GM21619 (cell line): Measurements from ENCODE around the gene DYNLT1.
"Not testable (repeated sequence)": the region's sequence is repeated elsewhere in the genome, so short reads cannot be mapped to it uniquely, and the experiment has no call there.

Experiments
- ATAC-seq: cut with Tn5 transposase; IDR thresholded peaks from one replicate; pipeline ENCODE4 v1.9.1; 2021; ENCODE audit not compliant: unreplicated experiment

Gene DYNLT1

DNA sequence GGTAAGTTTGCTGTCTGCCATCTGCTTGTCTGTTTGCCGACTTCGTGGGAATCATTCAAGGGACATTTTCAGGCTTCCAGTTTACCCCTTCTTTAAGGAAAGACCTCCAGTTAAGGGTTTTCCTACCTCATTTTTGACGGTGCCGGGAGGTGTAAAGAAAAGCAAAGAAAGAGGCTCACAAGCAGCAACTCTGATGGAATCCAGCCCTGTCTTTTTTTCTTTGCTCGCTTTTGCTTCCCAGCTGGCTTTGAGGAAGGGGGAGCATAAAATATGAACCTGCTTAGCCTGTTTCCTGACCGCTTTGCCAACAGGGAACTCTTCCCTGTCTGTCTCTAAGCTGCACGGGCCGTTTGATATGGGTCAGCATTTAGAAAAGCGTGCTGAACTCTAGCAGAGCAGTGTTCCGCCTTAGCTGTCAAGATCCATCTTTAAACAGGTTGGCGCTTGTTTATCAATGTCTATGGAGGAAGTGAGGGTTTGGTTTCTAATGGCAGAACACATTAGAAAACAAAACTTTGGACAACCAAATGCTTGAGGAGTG lies 19.2 kb upstream of the DYNLT1 start:
- ATAC-seq: no peak

DNA sequence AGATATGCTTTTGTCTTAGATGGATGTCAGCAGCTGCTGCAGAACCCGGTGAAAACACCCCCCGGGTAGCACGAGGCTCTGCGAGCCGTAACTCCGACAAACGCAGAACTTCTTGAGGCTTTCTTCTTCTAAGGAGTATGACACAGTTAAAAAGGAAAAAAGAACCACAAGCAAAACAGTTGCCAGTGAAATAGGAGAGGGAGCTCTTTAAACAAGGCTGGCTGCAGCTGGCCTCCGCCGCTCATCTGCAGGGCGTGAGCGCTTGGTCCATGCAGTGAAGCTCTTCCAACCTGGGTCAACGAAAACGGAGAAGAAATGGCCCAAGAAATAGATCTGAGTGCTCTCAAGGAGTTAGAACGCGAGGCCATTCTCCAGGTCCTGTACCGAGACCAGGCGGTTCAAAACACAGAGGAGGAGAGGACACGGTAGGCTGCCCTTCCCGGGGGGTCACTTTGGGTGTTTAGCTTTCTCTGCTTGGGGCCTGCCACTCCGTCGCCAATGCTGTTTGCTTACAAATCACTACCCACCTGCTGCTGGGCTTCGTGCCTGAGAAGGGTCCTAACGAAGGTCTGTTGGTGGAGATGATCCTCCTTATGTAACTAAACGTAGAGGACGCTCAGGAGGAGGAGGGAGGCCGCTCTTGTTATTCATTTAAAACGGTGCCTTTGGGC lies 18.5 kb upstream of the DYNLT1 start:
- ATAC-seq: no peak

DNA sequence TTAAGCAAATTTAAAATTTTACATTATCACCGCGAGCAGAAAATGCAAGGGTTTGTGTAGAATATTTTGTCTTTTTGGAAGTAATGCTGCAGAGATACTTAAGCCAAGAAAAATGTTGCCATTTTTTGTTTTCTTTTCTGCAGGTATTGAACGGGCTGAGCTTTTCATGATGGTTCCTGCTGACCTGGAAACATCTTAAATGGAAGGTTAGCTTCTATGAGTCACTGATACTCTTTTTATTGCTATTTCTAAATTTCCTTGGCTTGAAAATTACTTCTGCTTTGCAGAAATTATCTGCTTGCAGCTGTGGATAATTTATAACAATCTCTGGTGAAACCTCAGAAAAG lies 18.0 kb upstream of the DYNLT1 start:
- ATAC-seq: no peak

DNA sequence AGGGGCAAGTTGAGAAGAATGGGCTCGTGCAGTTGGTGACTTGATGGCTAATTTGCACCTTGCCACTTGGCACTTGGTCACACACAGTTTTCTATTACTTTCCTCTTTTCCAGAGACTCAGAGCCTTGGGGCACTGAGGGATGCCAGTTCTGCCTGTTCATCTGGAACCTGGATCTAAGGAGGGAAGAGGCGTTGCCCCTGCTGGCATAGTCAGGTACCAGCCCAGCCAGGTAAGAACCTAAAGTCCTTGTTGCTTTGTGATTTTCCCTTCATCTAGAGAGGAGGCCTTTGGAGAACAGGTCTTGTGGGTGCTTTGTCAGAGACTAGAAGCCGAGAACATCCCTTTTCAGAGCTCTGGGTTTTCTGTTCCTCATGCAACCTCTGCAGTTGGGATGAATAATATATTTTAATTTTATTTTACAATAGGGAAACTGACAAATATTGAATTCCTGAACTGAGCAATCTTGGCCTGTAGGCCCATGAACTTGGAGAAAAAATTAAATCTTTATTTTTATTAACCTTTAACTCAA lies 16.7 kb upstream of the DYNLT1 start:
- ATAC-seq: no peak

DNA sequence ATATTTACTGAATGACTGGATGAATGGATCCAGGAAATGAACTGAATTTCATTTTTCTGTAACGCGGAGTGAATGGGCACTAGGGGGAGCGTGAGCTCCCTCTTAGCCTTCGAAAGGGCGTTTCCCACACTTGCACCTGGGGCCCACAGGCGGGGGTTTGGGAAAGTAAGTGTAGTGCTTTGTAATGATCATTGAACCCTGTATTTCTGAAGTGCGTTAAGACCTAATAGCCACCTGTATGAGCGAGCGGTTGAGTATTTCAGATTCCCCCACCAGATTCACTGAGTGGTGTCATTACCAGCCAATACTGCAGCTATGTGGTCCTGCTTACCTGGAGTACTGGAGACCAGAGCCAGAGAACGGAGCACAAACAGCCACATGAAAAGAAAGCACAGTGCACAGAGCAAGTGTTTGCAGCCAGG lies 15.8 kb upstream of the DYNLT1 start:
- ATAC-seq: no peak

DNA sequence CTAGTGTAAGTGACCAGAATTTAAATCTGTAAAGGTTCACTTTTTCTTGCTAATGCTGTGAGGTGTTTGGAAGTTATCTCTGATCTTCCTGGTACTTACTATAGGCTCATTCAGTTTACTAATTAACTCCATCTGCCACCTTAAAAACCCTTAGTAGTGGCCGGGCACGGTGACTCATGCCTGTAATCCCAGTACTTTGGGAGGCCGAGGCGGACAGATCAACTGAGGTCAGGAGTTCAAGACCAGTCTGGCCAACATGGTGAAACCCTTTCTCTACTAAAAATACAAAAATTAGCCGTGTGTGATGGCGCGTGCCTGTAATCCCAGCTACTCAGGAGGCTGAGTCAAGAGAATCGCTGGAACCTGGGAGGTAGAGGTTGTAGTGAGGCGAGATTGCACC lies 12.4 kb upstream of the DYNLT1 start:
- ATAC-seq: not testable (repeated sequence)

DNA sequence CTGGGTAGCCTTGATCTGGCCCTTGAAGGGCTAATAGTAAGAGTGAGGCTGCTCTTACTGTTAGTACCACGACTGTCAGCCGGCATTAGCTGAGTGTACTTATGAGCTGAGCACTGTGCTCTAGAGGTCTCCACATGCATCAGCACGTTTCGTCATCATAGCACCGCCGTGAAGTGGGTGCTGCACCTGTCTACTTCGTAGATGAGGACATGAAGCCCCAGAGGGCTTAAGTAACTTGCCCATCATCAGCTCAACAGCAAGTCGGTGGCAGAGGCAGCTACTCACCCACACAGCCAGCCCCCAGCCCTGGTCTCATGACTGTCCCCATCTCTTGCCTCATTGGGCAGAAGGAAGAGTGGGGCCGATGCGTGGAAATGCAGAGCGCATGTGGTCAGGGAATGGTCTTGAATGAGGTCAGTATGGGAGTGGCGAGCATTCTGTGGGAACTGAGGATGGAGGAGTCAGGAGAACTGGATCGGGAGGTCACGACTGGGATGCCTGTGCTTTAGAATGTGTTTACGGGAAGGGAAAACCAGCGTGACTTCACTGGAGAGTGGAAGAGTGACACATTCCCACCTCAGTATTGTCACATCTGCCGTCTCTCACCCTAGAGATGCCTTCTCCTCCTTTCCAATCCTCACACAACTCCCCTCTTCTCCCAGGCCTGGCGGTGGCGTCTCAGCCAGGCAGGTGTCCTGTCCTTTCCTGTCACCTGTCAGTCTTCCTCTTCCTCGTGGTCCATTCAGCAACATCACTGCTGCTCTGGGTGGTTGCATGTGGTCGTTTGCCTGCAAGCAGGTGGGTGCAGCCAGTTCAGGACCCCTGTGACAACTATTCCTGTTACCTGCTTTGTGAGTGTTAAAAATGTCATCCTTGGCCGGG lies 11.3 kb upstream of the DYNLT1 start:
- no peak for ATAC-seq

DNA sequence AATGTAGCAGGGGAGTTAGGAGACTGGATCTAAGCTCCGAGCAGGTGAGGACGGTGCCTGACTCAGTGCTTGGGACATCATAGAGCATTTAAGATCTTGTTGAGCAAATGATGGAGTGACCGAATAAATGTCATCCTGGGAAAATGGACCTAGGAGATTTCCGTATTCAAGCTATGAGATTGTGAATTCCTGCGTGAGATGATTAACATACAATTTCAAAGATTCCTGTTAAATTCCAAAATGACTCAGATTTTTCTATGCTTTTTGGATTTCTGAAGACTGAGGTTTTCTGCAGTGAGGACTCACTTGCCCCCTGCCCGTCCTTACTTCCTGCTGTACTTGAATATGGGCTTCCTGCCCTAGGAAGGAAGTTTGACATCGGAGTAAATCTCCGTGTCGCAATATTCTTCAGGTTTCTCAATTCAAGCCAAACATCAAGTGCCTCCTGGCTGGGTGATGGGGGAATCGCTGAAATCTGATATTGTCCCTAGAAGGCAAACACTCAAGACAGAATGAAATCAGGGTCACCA lies 10.5 kb upstream of the DYNLT1 start:
- ATAC-seq: no peak

DNA sequence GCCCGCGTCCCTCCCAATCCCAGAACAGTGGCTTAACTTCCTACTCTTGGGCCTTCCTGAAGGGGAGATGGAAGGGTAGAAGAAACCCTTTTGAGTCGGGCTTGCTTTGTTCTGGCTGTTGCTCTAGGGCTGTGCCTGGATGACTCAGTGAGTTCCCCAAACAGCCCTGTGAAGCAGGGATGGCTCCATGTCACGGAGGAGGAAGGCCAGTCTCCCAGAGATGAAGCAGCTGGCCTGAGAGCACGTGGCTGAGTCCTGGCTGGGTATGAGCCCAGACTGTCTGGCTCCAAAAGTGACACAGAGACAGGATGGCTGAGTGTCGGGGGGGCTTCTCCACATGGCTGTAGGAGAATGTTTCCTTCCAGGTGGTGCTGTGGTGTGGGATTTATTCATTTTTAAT lies 10.0 kb upstream of the DYNLT1 start:
- no peak for ATAC-seq

DNA sequence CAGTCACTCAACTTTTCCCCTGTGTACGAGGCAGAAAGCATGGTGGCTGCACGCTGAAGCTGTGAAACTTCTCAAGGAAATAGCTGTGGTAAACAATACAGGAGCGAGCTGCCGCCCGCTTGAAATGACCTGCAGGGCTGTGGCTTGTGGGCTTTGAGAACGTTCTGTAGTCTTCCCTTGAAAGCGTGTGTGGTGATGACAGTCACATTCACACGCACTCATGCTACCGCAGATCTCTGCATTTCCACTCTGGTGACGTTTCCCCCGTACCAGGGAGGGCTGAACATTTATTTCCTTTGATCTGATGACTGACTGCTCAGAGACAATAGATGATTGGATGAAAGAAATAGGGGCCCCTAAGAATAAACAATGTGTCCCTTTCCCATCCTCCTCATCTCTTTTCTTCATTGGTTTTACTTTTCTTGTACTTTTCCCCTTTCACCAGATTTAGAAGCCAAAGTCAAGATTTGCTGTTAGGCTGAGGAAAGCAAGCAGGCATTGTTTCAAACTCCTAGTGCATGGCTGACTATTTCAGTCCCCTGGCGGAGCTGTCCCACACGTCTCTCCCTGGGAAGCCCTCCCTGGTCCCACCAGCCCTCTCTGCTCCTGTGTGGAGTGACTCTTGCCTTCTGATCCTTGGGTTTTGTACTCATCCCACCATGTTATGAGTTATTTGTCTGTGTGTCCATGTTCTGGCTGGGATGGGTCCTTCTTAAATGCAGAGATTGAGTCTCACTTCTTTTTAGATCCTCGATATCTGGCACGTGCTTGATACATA lies 9.2 kb upstream of the DYNLT1 start:
- ATAC-seq: peak; percentile 43

DNA sequence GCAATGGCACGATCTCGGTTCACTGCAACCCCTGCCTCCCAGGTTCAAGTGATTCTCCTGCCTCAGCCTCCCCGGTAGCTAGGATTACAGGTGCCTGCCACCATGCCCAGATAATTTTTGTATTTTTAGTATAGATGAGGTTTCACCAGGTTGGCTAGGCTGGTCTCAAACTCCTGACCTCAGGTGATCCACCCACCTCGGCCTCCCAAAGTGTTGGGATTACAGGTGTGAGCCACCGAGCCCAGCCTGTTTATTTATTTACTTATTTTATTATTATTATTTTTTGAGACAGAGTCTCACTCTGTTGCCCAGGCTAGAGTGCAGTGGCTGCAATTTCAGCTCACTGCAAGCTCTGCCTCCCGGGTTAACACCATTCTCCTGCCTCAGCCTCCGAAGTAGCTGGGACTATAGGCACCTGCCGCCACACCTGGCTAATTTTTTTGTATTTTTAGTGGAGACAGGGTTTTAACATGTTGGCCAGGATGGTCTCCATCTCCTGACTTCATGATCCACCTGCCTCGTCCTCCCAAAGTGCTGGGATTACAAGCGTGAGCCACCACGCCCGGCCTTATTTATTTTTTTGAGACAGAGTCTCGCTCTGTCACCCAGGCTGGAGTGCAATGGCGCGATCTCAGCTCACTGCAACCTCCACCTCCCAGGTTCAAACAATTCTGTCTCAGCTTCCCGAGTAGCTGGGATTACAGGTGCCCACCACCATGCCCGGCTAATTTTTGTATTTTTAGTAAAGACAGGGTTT lies 7.6 kb upstream of the DYNLT1 start:
- not testable (repeated sequence) for ATAC-seq

DNA sequence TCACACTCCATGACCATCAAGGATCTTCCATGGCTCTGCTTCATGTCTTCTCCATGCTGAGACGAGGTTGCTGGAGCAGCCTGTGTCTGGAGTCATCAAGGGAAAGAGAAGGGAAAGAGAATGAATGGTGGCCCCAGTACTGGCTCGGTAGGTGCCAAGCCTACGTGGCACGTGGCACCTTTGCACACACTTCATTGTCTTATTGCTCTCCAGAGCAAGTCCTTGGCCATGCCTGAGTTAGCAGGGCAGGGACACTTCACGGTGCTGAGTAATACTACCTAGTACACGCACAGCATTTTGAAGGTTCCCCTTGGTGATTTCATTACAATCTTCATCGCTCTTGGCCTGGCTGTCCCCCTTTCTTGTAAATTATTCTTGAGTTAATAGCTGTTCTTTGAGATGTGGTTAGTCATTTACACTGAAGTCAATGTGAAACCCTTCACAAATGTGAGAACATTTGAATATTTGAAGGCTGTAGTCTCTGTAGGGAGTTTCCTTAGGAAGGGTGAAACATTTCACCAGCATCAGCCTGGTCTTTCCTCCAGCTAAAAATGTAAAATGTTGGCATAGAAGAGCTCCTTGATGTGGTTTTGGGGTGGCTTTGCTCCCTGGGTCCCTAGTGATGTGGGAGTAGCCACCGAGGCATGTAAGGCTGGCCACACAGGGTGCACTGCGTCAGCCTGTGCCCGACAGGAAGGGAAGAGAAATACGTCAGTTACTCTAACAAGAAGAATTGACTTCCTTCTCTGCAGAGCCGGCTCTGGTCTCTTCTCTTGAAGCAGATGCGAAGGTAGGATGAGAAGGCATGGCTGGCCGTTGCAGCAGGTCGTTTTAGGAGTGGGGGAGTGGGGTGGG lies 5.0 kb upstream of the DYNLT1 start, which contains the start of gene SYTL3:
TSS of gene SYTL3 (plus strand) at position 766 of the 855 bp plus-strand sequence. CDS start 13,215 bp downstream, outside the sequence.
- ATAC-seq: peak; percentile 41

DNA sequence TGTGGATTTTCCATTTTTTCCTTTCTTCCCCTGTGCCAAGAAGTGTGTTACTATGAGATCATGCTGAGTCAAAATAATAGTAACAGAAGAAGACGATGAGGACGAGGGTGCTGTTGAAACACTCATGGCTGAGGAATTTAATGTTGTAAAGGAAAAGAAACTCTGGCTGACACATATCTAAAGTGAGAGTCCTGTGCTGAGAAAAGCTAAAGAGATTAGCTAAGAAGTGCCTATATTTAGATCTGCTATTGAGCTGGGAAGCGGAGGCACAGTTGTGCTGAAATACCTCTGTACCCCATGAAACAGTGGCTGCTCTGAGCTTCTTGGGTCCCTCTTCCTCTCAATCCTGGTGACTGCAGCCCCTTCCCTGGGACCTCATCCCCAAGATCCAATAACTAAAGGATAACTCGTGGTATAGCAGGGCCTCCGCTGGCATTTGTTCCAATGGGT lies 4.2 kb upstream of the DYNLT1 start:
- peak; percentile 33 for ATAC-seq

DNA sequence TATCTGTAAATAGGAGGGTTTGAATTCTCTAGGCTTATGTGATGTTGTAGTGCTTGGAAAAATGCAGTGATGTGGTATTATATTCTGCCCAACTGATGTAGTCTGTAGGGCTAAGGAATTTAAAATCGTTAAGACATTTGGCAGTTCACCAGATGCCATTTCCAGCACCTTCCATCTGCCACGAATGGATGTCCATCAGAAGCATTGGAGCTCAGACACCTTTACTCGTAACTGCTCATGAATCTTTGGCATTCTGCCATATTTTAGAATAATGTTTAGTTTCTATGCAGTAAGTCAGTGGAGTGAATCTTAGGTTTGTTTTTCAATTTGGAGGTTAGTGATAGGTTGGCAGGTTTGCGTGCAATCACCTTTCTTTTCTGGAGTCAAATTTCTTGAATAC lies 3.0 kb upstream of the DYNLT1 start:
- ATAC-seq: no peak

DNA sequence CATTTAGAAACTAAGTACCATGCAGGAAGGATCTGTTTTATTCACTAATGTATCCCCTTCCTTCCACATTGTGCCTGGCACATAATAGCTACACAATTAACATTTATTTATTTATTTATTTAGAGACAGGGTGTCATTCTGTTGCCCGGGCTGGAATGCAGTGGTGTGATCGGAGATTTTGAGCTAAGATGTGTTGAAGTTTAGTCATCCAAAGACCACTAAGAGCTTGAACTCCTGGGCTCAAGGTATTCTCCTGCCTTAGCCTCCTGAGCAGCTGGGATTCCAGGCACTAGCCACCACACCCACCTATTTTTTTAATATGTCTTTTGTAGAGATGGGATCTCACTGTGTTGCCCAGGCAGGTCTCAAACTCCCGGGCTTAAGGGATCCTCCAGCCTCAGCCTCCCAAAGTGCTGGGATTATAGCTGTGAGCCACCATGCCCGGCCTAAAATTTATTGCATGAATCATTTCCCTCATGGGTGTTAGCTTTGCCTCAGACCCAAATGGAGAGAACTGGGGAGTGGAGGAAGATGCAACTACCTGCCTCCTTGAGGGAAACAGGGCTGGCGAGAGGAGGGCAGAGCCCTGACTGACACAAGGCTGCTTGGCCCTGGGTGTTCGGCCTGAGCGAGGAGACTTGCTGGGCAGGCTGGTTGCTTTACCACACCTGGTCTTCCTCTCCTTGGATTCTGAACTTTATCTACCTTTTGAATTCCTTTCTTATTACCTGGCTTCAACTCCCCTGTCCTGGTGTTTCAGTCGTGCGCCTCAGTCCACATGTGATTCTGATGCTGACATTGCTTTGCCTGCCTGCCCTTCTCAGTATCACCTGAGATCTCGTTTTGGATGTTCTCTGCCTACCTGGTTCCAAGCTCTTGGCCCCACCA lies 1.7 kb upstream of the DYNLT1 start:
- no peak for ATAC-seq

DNA sequence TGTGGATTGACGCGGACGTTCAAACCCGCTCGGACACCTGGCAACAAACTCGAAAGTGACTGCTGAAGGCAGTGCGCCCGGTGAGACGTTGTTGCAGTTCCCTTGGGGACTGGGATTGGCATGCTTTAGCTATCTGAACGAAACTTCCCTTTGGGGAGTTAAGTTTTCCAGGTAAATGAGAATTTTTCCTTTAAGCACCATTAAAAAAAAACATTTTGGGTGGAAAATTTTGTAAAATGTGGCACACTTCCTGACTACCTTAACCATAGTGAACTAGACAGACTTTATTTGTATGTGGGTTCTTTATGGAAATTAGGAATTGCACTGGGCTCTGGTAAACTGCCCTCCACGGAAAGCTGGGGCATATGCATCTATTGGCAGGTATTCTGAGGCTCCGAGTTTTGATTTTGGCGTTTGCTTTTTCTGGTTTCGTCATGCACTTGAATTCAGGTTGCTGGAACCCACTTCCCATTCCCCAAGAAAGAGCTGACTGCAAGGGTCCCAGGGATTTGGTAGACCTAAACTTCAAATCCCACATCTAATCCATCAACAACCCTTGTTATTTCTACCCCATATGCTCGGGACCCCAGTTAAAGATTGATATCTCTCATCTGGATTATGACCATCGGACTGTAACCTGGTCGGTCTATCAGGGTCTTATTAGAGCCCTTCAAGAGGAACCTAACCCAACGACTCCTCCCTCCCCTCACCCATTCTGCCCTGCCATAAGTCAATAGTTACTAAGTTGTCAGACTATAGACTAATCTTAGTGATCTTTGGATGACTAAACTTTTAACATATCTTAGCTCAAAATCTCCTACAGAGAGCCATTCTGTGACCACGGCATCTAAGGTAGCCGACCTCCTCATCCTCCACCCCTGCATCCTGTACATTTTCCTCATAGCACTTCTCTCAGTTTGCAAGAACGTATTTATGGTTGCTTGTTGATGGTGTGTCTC lies 800 bp upstream of the DYNLT1 start:
- ATAC-seq: no peak

DNA sequence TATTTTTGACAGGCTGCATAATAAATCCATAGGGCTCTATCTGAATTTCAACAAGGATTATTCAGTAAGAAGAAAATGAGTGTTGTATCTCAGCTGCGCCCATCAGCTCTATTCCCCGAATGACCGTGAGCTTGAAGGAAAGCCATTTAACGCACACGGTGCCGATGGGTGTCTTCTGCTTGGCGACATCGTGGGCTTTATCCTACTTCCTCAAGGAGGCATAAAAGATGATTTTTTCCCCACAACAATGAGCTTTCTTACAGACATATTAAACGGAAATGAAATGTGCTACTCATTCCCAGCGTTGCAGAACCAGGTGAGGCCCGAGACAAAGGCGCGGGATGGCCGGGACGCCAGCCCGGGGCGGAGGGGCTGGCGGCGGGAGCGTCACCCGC lies 710 bp downstream of the DYNLT1 start:
- no peak for ATAC-seq
